WTC11 (cell line): ENCODE data around the gene ABI3. TPM values are rescaled to one million over a fixed set of nuclear protein-coding genes. Genes with fewer than 3 reads are reported as not detected.

Experiments
- ATAC-seq: fragments of 200-7000 bp; cut with Tn5 transposase; 2 replicates; pipeline ENCODE4 v1.10.0; 2021; ENCODE audit warnings: mild to moderate bottlenecking, moderate library complexity
- CTCF ChIA-PET: fragments of 300-600 bp; sonication (Branson Sonifier 250); formaldehyde crosslinking; loops from one replicate; lab custom pipeline; 2021; ENCODE audit warnings: antibody characterized with exemption; lab: Charles Lee
- POLR2A ChIA-PET: fragments of 350-600 bp; sonication (Branson Sonifier 250); formaldehyde crosslinking; loops from one replicate; lab custom pipeline; 2021; ENCODE audit warnings: antibody characterized with exemption; lab: Charles Lee
- DNase-seq: peaks from one replicate; pipeline ENCODE4 v3.0.0; 2021; ENCODE audit warnings: low spot score
- H3K27ac Mint-ChIP-seq: 2 replicates; pipeline ENCODE4 v1.8.0; 2021; ENCODE audit warnings: mixed read lengths
- H3K27me3 Mint-ChIP-seq: 2 replicates; pipeline ENCODE4 v1.8.0; 2021; ENCODE audit warnings: low read depth, mild to moderate bottlenecking, moderate library complexity, mixed read lengths
- H3K36me3 Mint-ChIP-seq: 2 replicates; pipeline ENCODE4 v1.8.0; 2021; ENCODE audit warnings: mixed read lengths
- H3K4me1 Mint-ChIP-seq: 2 replicates; pipeline ENCODE4 v1.8.0; 2022; ENCODE audit warnings: mixed read lengths
- H3K4me3 Mint-ChIP-seq: 2 replicates; pipeline ENCODE4 v1.8.0; 2021; ENCODE audit warnings: mild to moderate bottlenecking, moderate library complexity, mixed read lengths
- H3K9me3 Mint-ChIP-seq: 2 replicates; pipeline ENCODE4 v1.8.0; 2021; ENCODE audit warnings: mixed read lengths
- ETV6 ChIP-seq: sonication (generic); formaldehyde crosslinking; IDR thresholded peaks from 2 replicates; pipeline ENCODE4 v1.8.1; 2022; ENCODE audit warnings: mild to moderate bottlenecking, missing genetic modification reagents
- GABPB1 ChIP-seq: sonication (generic); formaldehyde crosslinking; IDR thresholded peaks from 2 replicates; pipeline ENCODE4 v1.8.1; 2023; ENCODE audit warnings: mild to moderate bottlenecking, missing genetic modification reagents
- NR3C1 ChIP-seq: sonication (generic); formaldehyde crosslinking; conservative IDR thresholded peaks from 2 replicates; pipeline ENCODE4 v1.8.1; 2023; ENCODE audit warnings: low read depth, mild to moderate bottlenecking, missing genetic modification reagents
- PRRX2 ChIP-seq: fragments of 250-450 bp; sonication (Bioruptor Pico); IDR thresholded peaks from 2 replicates; pipeline ENCODE4 v1.8.0; 2021; ENCODE audit warnings: mild to moderate bottlenecking
- SMAD3 ChIP-seq: sonication (generic); formaldehyde crosslinking; IDR thresholded peaks from 2 replicates; pipeline ENCODE4 v1.8.0; 2022; ENCODE audit warnings: missing genetic modification reagents, mild to moderate bottlenecking, borderline replicate concordance
- SMAD4 ChIP-seq: sonication (generic); formaldehyde crosslinking; IDR thresholded peaks from 2 replicates; pipeline ENCODE4 v1.8.0; 2022; ENCODE audit warnings: mild to moderate bottlenecking, missing genetic modification reagents
- SP1 ChIP-seq: sonication (generic); formaldehyde crosslinking; conservative IDR thresholded peaks from 2 replicates; pipeline ENCODE4 v1.8.1; 2022; ENCODE audit warnings: missing genetic modification reagents
- ZNF671 ChIP-seq: fragments of 250-450 bp; sonication (Bioruptor Pico); IDR thresholded peaks from 2 replicates; pipeline ENCODE4 v1.8.0; 2021; ENCODE audit warnings: mild to moderate bottlenecking
- total RNA-seq: library from RNA; stranded (reverse); gene quantifications from 3 replicates; pipeline ENCODE4 v1.2.3, GENCODE V29; 2021
- TF ChIP-seq, protein P1 (sequence below): sonication (generic); formaldehyde crosslinking; IDR thresholded peaks from 2 replicates; pipeline ENCODE4 v1.8.0; 2023; ENCODE audit warnings: missing genetic modification reagents
- TF ChIP-seq, protein P2 (sequence below): fragments of 250-450 bp; sonication (Bioruptor Pico); IDR thresholded peaks from 2 replicates; pipeline ENCODE4 v1.9.0; 2021; ENCODE audit warnings: moderate library complexity, mild to moderate bottlenecking, inconsistent platforms, borderline replicate concordance
- TF ChIP-seq, protein P3 (sequence below): sonication (generic); formaldehyde crosslinking; IDR thresholded peaks from 2 replicates; pipeline ENCODE4 v1.8.0; 2022; ENCODE audit warnings: missing genetic modification reagents
- TF ChIP-seq, protein P4 (sequence below): sonication (generic); formaldehyde crosslinking; IDR thresholded peaks from 2 replicates; pipeline ENCODE4 v1.8.0; 2022; ENCODE audit warnings: mild to moderate bottlenecking, missing genetic modification reagents
- TF ChIP-seq, protein P5 (sequence below): sonication (generic); formaldehyde crosslinking; IDR thresholded peaks from 2 replicates; pipeline ENCODE4 v1.8.1; 2023; ENCODE audit warnings: mild to moderate bottlenecking, missing genetic modification reagents
- TF ChIP-seq, protein P6 (sequence below): sonication (generic); formaldehyde crosslinking; IDR thresholded peaks from 2 replicates; pipeline ENCODE4 v1.8.1; 2023; ENCODE audit warnings: mild to moderate bottlenecking, missing genetic modification reagents, moderate library complexity

The ABI3 gene
- total RNA-seq, 1 experiment from 2014 or later, result 1.5 TPM

DNA sequence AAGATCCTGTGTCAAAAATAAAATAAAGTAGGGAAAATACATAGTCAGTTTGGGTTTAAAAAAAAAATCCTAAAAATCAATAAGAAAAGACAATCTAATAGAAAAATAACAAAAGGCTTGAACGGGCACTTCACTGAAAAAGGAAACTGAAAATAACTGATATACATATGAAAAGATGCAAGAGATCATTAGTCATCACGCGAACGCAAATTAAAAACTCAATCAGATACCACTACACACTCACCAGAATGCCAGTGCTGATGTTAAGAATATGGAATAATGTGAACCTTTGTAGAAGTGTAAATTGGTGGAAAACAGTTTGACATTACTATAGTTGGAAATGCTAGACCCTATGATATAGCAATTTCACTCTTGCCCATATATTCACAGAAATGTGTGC lies 14.8 kb upstream of the ABI3 start (continued):
- no peak for TF ChIP-seq NR3C1 (CRISPR knock-in tag)
- TF ChIP-seq, protein P1, sequence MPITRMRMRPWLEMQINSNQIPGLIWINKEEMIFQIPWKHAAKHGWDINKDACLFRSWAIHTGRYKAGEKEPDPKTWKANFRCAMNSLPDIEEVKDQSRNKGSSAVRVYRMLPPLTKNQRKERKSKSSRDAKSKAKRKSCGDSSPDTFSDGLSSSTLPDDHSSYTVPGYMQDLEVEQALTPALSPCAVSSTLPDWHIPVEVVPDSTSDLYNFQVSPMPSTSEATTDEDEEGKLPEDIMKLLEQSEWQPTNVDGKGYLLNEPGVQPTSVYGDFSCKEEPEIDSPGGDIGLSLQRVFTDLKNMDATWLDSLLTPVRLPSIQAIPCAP (CRISPR knock-in tag), result no peak

DNA sequence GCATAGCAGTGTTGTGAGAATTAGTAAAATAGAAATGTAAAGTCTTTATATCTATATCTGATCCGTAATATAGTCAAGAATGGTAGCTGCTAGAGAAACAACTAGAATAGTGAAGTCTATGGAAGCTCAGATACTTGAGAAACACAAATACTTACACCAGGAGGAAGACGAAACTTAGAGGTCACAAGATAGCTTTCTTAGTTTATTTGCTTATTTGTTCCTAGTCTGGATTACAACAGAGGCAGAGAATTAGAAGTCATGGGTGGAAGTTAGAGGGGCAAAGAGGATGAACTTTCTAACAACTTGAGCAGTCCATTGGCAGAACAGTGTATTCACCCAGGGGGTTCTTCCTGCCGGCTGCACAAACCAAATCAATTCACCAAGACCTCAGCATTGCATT lies 14.0 kb upstream of the ABI3 start:
- ChIA-PET POLR2A (no interaction called here), CTCF (no interaction called here)
- ATAC-seq, result no peak
- peaks cover 10% of the 10 kb centered on the region for H3K4me1 Mint-ChIP-seq
- no peak for DNase-seq
- H3K27ac Mint-ChIP-seq, result no peak overlapping the region
- H3K4me3 Mint-ChIP-seq, result no peak overlapping the region
- no peaks in the 10 kb centered on the region for H3K36me3 Mint-ChIP-seq
- no peaks in the 10 kb centered on the region for H3K9me3 Mint-ChIP-seq
- H3K27me3 Mint-ChIP-seq, result no peaks in the 10 kb centered on the region; the same call in 1 of the 2 replicates
- TF ChIP-seq, protein P2, sequence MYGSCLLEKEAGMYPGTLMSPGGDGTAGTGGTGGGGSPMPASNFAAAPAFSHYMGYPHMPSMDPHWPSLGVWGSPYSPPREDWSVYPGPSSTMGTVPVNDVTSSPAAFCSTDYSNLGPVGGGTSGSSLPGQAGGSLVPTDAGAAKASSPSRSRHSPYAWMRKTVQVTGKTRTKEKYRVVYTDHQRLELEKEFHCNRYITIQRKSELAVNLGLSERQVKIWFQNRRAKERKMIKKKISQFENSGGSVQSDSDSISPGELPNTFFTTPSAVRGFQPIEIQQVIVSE, result no peak
- TF ChIP-seq SP1 (CRISPR knock-in tag), result no peak
- no peak for TF ChIP-seq ETV6 (CRISPR knock-in tag)
- TF ChIP-seq SMAD3, result no peak
- TF ChIP-seq, protein P3, sequence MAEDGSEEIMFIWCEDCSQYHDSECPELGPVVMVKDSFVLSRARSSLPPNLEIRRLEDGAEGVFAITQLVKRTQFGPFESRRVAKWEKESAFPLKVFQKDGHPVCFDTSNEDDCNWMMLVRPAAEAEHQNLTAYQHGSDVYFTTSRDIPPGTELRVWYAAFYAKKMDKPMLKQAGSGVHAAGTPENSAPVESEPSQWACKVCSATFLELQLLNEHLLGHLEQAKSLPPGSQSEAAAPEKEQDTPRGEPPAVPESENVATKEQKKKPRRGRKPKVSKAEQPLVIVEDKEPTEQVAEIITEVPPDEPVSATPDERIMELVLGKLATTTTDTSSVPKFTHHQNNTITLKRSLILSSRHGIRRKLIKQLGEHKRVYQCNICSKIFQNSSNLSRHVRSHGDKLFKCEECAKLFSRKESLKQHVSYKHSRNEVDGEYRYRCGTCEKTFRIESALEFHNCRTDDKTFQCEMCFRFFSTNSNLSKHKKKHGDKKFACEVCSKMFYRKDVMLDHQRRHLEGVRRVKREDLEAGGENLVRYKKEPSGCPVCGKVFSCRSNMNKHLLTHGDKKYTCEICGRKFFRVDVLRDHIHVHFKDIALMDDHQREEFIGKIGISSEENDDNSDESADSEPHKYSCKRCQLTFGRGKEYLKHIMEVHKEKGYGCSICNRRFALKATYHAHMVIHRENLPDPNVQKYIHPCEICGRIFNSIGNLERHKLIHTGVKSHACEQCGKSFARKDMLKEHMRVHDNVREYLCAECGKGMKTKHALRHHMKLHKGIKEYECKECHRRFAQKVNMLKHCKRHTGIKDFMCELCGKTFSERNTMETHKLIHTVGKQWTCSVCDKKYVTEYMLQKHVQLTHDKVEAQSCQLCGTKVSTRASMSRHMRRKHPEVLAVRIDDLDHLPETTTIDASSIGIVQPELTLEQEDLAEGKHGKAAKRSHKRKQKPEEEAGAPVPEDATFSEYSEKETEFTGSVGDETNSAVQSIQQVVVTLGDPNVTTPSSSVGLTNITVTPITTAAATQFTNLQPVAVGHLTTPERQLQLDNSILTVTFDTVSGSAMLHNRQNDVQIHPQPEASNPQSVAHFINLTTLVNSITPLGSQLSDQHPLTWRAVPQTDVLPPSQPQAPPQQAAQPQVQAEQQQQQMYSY (CRISPR knock-in tag), result no peak
- TF ChIP-seq, protein P4, sequence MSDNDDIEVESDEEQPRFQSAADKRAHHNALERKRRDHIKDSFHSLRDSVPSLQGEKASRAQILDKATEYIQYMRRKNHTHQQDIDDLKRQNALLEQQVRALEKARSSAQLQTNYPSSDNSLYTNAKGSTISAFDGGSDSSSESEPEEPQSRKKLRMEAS (CRISPR knock-in tag), result no peak
- no peak for TF ChIP-seq PRRX2
- TF ChIP-seq, protein P5, sequence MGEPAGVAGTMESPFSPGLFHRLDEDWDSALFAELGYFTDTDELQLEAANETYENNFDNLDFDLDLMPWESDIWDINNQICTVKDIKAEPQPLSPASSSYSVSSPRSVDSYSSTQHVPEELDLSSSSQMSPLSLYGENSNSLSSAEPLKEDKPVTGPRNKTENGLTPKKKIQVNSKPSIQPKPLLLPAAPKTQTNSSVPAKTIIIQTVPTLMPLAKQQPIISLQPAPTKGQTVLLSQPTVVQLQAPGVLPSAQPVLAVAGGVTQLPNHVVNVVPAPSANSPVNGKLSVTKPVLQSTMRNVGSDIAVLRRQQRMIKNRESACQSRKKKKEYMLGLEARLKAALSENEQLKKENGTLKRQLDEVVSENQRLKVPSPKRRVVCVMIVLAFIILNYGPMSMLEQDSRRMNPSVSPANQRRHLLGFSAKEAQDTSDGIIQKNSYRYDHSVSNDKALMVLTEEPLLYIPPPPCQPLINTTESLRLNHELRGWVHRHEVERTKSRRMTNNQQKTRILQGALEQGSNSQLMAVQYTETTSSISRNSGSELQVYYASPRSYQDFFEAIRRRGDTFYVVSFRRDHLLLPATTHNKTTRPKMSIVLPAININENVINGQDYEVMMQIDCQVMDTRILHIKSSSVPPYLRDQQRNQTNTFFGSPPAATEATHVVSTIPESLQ (CRISPR knock-in tag), result no peak
- TF ChIP-seq ZNF671 (CRISPR knock-in tag), result no peak
- TF ChIP-seq GABPB1 (CRISPR knock-in tag), result no peak
- TF ChIP-seq SMAD4 (CRISPR knock-in tag), result no peak

DNA sequence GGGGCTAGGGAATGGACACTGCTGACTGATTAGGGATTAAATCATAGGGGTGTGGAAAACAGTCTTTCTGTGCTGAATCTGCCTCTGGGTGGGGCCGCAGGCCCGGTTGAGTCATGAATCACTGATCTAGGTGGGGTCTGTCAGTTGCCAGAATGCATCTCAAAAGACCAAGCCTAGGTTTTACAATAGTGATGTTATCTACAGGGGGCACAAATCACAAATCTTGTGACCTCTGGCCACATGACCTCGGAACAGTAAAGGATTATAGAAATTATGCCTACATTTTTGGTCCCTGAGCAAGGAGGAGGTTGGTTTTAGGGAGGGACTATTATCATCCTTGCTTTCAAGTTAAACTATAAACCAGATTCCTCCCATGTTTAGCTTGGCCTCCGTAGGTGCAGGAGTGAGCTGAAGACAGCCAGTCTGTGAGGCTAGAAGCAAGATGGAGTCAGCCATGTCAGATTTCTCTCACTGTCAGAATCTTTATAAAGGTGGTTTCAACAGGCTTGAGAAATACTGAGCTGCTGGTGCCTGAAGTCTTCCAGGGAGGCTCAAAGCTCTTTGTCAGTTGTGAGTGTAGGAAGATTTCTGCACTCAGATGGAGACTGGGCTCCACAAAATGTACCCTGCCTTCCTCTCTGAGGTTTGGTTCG lies 13.0 kb upstream of the ABI3 start:
- H3K9me3 Mint-ChIP-seq, result no peaks in the 10 kb centered on the region
- CTCF ChIA-PET, result interaction anchor here (2.0 kb wide), 1 partner anchor 30 kb away, joined by 7 read pairs; no protein-coding TSS in a partner anchor
- ATAC-seq, result no peak

More for the DNA sequence above, 13.0 kb upstream of the ABI3 start:
- no peaks in the 10 kb centered on the region for H3K36me3 Mint-ChIP-seq
- H3K4me1 Mint-ChIP-seq, result peaks cover 7% of the 10 kb centered on the region
- H3K27me3 Mint-ChIP-seq, result no peaks in the 10 kb centered on the region; the same call in none of the 2 replicates
- DNase-seq, result no peak
- no peak overlapping the region for H3K27ac Mint-ChIP-seq
- no peak overlapping the region for H3K4me3 Mint-ChIP-seq
- TF ChIP-seq, protein P6, sequence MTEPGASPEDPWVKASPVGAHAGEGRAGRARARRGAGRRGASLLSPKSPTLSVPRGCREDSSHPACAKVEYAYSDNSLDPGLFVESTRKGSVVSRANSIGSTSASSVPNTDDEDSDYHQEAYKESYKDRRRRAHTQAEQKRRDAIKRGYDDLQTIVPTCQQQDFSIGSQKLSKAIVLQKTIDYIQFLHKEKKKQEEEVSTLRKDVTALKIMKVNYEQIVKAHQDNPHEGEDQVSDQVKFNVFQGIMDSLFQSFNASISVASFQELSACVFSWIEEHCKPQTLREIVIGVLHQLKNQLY (CRISPR knock-in tag), result no peak
- TF ChIP-seq, protein P5 (CRISPR knock-in tag), result no peak
- POLR2A ChIA-PET, result no interaction called here
